Lung (tissue), 12 donors: ENCODE results near the gene PDGFC. TPM values are rescaled to one million over a fixed set of nuclear protein-coding genes. Genes with fewer than 3 reads are reported as not detected.

Source experiments
- ATAC-seq: fragments of 200-7000 bp; cut with Tn5 transposase; one replicate; pipeline ENCODE4 v1.9.1; 2020; ENCODE audit warnings: moderate number of reproducible peaks; ENCODE audit not compliant: insufficient read depth, low FRiP score
- DNase-seq, 3 donors: peaks; one replicate each; pipeline ENCODE4 v3.0.0-alpha.2; 2013 to 2017
- H3K27ac ChIP-seq, 2 donors: one replicate each; pipeline ENCODE4 v1.5.1; 2013; ENCODE audit warnings: mild to moderate bottlenecking in 2 of 2, moderate library complexity in 2 of 2, control low read depth in 1 of 2, inconsistent platforms in 1 of 2, low read depth in 1 of 2, low read length in 1 of 2
- H3K27me3 ChIP-seq, 3 donors: one replicate each; pipeline ENCODE4 v1.5.1; 2013; ENCODE audit warnings: low read length in 2 of 3; ENCODE audit not compliant: control insufficient read depth in 3 of 3, insufficient read depth in 3 of 3
- H3K36me3 ChIP-seq, 4 donors: one replicate each; pipeline ENCODE4 v1.5.1; 2013; ENCODE audit warnings: low read length in 4 of 4, mild to moderate bottlenecking in 1 of 4, moderate library complexity in 1 of 4; ENCODE audit not compliant: control insufficient read depth in 4 of 4, insufficient read depth in 4 of 4
- H3K4me1 ChIP-seq, 5 donors: one replicate each; pipeline ENCODE4 v1.5.1; 2013; ENCODE audit warnings: low read length in 5 of 5, mild to moderate bottlenecking in 2 of 5, moderate library complexity in 1 of 5; ENCODE audit not compliant: control insufficient read depth in 5 of 5, insufficient read depth in 5 of 5
- H3K4me3 ChIP-seq: one replicate; pipeline ENCODE4 v1.5.1; 2013; ENCODE audit warnings: mild to moderate bottlenecking, control low read depth, moderate library complexity
- H3K9ac ChIP-seq, 2 donors: one replicate each; pipeline ENCODE4 v1.5.1; 2013; ENCODE audit warnings: low read length in 2 of 2, control low read depth in 1 of 2; ENCODE audit not compliant: insufficient read depth in 1 of 2
- H3K9me3 ChIP-seq, 4 donors: one replicate each; pipeline ENCODE4 v1.5.1; 2013; ENCODE audit warnings: low read length in 3 of 4, mild to moderate bottlenecking in 1 of 4, moderate library complexity in 1 of 4; ENCODE audit not compliant: control insufficient read depth in 4 of 4, insufficient read depth in 3 of 4
- WGBS, 2 donors: extraction: QIAGEN DNeasy Blood & Tissue Kit; methylation state at CpG; one replicate each; pipeline ENCODE4 v1.1.7; 2013; 5-methylcytosine and 5-hydroxymethylcytosine counted together
- polyA plus RNA-seq, 2 donors: library from polyadenylated mRNA; stranded (reverse); fragments of 200-250 nt; gene quantifications; one replicate each; pipeline ENCODE4 v1.2.1, GENCODE V29; 2013
- total RNA-seq, 2 donors: library from RNA; depleted of rRNA in 1 of 2; stranded (reverse); fragments of >200 nt in 1 of 2; gene quantifications; one replicate each; pipeline ENCODE4 v1.2.1, GENCODE V29; 2014 to 2021
- TF ChIP-seq, protein P1 (sequence below): IDR thresholded peaks from 2 replicates; pipeline ENCODE4 v1.5.1; 2012; ENCODE audit warnings: mild to moderate bottlenecking; ENCODE audit errors: control extremely low read depth, extremely low read depth
- donor health status: control.
- donor health status: control.
- donor health status: Bipolar disorder and iron deficiency.
- donor health status: healthy.
- donor health status: DM: yes; HTN: yes; CAD: no.

PDGFC gene
- total and polyA plus RNA-seq, 4 donors, result 4.5 to 56.0 (median 11.7) TPM

GRCh38 chr4:156974264-156974663, 2.7 kb upstream of the PDGFC start:
- Histone ChIP-seq H3K4me1 (peaks cover 0 to 17% (median under 1%) of the 10 kb centered on the region in 5 donors), H3K27ac (no peak overlapping the region), H3K27me3 (no peaks in the 10 kb centered on the region), H3K9me3 (no peaks in the 10 kb centered on the region), H3K9ac (no peak overlapping the region), H3K4me3 (no peak overlapping the region), H3K36me3 (no peaks in the 10 kb centered on the region)
- TF ChIP-seq, protein P1, sequence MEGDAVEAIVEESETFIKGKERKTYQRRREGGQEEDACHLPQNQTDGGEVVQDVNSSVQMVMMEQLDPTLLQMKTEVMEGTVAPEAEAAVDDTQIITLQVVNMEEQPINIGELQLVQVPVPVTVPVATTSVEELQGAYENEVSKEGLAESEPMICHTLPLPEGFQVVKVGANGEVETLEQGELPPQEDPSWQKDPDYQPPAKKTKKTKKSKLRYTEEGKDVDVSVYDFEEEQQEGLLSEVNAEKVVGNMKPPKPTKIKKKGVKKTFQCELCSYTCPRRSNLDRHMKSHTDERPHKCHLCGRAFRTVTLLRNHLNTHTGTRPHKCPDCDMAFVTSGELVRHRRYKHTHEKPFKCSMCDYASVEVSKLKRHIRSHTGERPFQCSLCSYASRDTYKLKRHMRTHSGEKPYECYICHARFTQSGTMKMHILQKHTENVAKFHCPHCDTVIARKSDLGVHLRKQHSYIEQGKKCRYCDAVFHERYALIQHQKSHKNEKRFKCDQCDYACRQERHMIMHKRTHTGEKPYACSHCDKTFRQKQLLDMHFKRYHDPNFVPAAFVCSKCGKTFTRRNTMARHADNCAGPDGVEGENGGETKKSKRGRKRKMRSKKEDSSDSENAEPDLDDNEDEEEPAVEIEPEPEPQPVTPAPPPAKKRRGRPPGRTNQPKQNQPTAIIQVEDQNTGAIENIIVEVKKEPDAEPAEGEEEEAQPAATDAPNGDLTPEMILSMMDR, result no peak
- DNase-seq (no peak), ATAC-seq (no peak)
- WGBS, 2 donors, result 92 to 94% methylated on average over 1 of the region's 1 CpG

DNA sequence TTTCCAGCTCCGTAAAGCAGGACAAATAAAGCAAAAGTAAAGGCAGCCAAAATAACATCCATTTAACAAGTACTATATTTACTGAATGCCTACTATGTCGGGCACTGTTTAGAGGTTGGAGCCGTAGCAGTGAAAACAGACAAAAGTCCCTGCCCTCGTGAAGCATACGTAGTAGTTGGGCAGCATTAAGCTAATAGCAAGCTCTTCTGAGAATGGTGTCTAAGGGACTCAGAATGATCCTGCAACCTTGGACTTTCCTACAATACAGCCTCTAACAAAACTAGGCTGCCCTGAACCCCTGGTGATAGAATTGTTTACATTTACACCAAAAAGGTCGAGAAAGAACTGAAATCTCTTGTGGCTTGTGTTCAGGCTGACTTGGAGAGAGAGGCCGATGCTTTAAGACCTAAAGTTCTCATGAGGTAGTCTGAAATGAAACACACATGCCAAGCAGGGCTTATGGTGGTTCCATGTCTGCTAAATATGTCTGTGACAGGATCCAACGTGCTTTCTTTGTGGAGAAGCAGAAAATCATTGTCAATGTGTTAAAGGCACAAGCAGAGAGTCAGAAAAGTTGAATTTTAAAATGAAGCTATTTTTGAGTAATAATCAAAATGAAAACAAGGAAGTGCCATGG, 898 bp upstream of the PDGFC start:
- TF ChIP-seq, protein P1, result no peak
- peak overlapping the region; percentile 93 to 97 for H3K27ac ChIP-seq
- DNase-seq (no peak), ATAC-seq (no peak)
- H3K9me3 ChIP-seq, result no peaks in the 10 kb centered on the region
- no peaks in the 10 kb centered on the region for H3K36me3 ChIP-seq
- no peak overlapping the region for H3K9ac ChIP-seq
- peaks cover 0 to 24% (median 5%) of the 10 kb centered on the region in 5 donors for H3K4me1 ChIP-seq
- H3K27me3 ChIP-seq, result no peaks in the 10 kb centered on the region
- 11 to 16% methylated on average over 8 of the region's 8 CpGs for WGBS, 2 donors
- H3K4me3 ChIP-seq, result peak overlapping the region; percentile 81

DNA sequence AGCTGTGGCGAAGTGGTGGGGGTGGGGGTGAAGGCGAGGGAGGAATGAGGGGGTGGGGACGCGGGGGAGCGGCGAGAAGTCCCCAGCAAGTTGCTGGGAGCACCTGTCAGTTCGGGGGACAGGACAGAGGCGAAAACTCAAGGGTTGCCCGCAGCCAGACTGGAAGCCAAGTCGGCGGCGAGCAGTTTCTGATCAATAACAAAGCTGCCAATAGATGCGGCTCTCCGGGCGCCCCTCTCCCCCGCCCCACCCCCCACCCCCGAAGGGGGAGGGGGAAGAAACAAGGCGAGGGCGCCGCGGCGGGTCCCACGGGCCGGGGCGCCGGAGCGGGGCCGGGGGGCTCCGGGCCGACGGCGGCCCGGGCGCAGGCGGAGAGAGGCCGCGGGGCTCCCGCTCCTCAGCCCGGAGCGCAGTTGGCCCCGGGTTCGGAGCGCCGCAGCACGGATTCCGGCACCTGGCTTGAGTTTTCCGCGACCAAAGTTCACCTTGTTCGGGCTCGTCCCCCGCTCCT, 379 bp downstream of the PDGFC start:
- no peaks in the 10 kb centered on the region for H3K36me3 ChIP-seq
- H3K4me1 ChIP-seq, result peaks cover 0 to 24% (median 5%) of the 10 kb centered on the region in 5 donors
- TF ChIP-seq, protein P1, result no peak
- H3K27me3 ChIP-seq, result no peaks in the 10 kb centered on the region
- H3K27ac ChIP-seq, result peak overlapping the region; percentile 93 to 97
- H3K9ac ChIP-seq, result peak overlapping the region; percentile 42 to 95
- H3K9me3 ChIP-seq, result no peaks in the 10 kb centered on the region
- WGBS, 2 donors, result 0 to 2% methylated on average over 50 to 51 of the region's 51 CpGs
- peak overlapping the region; percentile 81 for H3K4me3 ChIP-seq
- DNase-seq, result no peak
- ATAC-seq, result peak; percentile 1
